HUES6 (cell line): Measurements from ENCODE around the gene TNS3.

Experiments used
- H3K27ac ChIP-seq: 2 replicates; pipeline ENCODE4 v1.7.0; 2013; ENCODE audit warnings: low read depth, mild to moderate bottlenecking, low read length, inconsistent platforms
- H3K27me3 ChIP-seq: 2 replicates; pipeline ENCODE4 v1.6.1; 2013; ENCODE audit warnings: low read length; ENCODE audit not compliant: control insufficient read depth, insufficient read depth
- H3K36me3 ChIP-seq: 2 replicates; pipeline ENCODE4 v1.6.1; 2013; ENCODE audit warnings: low read length; ENCODE audit not compliant: control insufficient read depth, insufficient read depth
- H3K4me1 ChIP-seq: 2 replicates; pipeline ENCODE4 v1.6.1; 2013; ENCODE audit warnings: low read length; ENCODE audit not compliant: control insufficient read depth, insufficient read depth
- H3K4me3 ChIP-seq: 2 replicates; pipeline ENCODE4 v1.5.1; 2013; ENCODE audit warnings: low read depth, low read length
- H3K9ac ChIP-seq: one replicate; pipeline ENCODE4 v1.6.1; 2013; ENCODE audit warnings: mild to moderate bottlenecking, low read length
- H3K9me3 ChIP-seq: 2 replicates; pipeline ENCODE4 v1.6.1; 2013; ENCODE audit warnings: low read depth, low read length; ENCODE audit not compliant: control insufficient read depth, insufficient read depth

Gene TNS3

GRCh38 chr7:47330026-47330425 is 251.9 kb downstream of the TNS3 start:
- Histone ChIP-seq H3K27ac (no peak overlapping the region), H3K36me3 (no peaks in the 10 kb centered on the region), H3K4me3 (no peak overlapping the region), H3K27me3 (no peaks in the 10 kb centered on the region), H3K4me1 (peaks cover 75% of the 10 kb centered on the region), H3K9ac (no peak overlapping the region), H3K9me3 (no peaks in the 10 kb centered on the region)

- H3K36me3 ChIP-seq: no peaks in the 10 kb centered on the region
- no peak overlapping the region for H3K27ac ChIP-seq
- no peak overlapping the region for H3K9ac ChIP-seq
- no peaks in the 10 kb centered on the region for H3K27me3 ChIP-seq
- no peaks in the 10 kb centered on the region for H3K9me3 ChIP-seq
- H3K4me3 ChIP-seq: no peak overlapping the region
- H3K4me1 ChIP-seq: peaks cover 75% of the 10 kb centered on the region
Observed at GRCh38 chr7:47329320-47329926, 252.5 kb downstream of the TNS3 start.

GRCh38 chr7:47328392-47329319 is 253.3 kb downstream of the TNS3 start:
- Histone ChIP-seq H3K9me3 (no peaks in the 10 kb centered on the region), H3K4me1 (peaks cover 72% of the 10 kb centered on the region), H3K36me3 (no peaks in the 10 kb centered on the region), H3K9ac (peak overlapping the region; percentile 70), H3K27ac (peak overlapping the region; percentile 42), H3K4me3 (peak overlapping the region; percentile 65), H3K27me3 (no peaks in the 10 kb centered on the region)

- no peaks in the 10 kb centered on the region for H3K27me3 ChIP-seq
- peaks cover 66% of the 10 kb centered on the region for H3K4me1 ChIP-seq
- no peaks in the 10 kb centered on the region for H3K36me3 ChIP-seq
- H3K9ac ChIP-seq: peak overlapping the region; percentile 70
- H3K4me3 ChIP-seq: peak overlapping the region; percentile 65
- H3K9me3 ChIP-seq: no peaks in the 10 kb centered on the region
- H3K27ac ChIP-seq: peak overlapping the region; percentile 42
Observed at GRCh38 chr7:47327698-47328391, 254.1 kb downstream of the TNS3 start.

- peak overlapping the region; percentile 65 for H3K4me3 ChIP-seq
Observed at GRCh38 chr7:47327346-47327697, 254.6 kb downstream of the TNS3 start.

GRCh38 chr7:47326808-47327207 is 255.1 kb downstream of the TNS3 start:
- H3K27ac ChIP-seq: peak overlapping the region; percentile 42; the same call in 1 of the 2 replicates
- no peak overlapping the region for H3K4me3 ChIP-seq
- peak overlapping the region; percentile 70 for H3K9ac ChIP-seq
- no peaks in the 10 kb centered on the region for H3K36me3 ChIP-seq
- peaks cover 55% of the 10 kb centered on the region for H3K4me1 ChIP-seq
- H3K9me3 ChIP-seq: no peaks in the 10 kb centered on the region
- no peaks in the 10 kb centered on the region for H3K27me3 ChIP-seq

More at GRCh38 chr7:47327346-47327697, 254.6 kb downstream of the TNS3 start:
- H3K4me1 ChIP-seq: peaks cover 60% of the 10 kb centered on the region
- H3K9me3 ChIP-seq: no peaks in the 10 kb centered on the region
- peak overlapping the region; percentile 42; the same call in 1 of the 2 replicates for H3K27ac ChIP-seq
- H3K27me3 ChIP-seq: no peaks in the 10 kb centered on the region
- peak overlapping the region; percentile 70 for H3K9ac ChIP-seq
- H3K36me3 ChIP-seq: no peaks in the 10 kb centered on the region

- no peak overlapping the region for H3K9ac ChIP-seq
- peaks cover 49% of the 10 kb centered on the region for H3K4me1 ChIP-seq
- H3K27ac ChIP-seq: no peak overlapping the region
- H3K36me3 ChIP-seq: peaks cover 1% of the 10 kb centered on the region; the same call in 1 of the 2 replicates
- no peaks in the 10 kb centered on the region for H3K27me3 ChIP-seq
- H3K4me3 ChIP-seq: no peak overlapping the region
- H3K9me3 ChIP-seq: no peaks in the 10 kb centered on the region
Observed at GRCh38 chr7:47326220-47326619, 255.7 kb downstream of the TNS3 start.

- Histone ChIP-seq H3K27me3 (no peaks in the 10 kb centered on the region), H3K36me3 (peaks cover 8% of the 10 kb centered on the region; the same call in 1 of the 2 replicates), H3K9me3 (no peaks in the 10 kb centered on the region), H3K27ac (no peak overlapping the region), H3K4me3 (no peak overlapping the region), H3K9ac (no peak overlapping the region), H3K4me1 (peaks cover 40% of the 10 kb centered on the region)
Observed at GRCh38 chr7:47325337-47325736, 256.6 kb downstream of the TNS3 start.

- Histone ChIP-seq H3K9ac (no peak overlapping the region), H3K36me3 (peaks cover 12% of the 10 kb centered on the region; the same call in 1 of the 2 replicates), H3K4me1 (peaks cover 29% of the 10 kb centered on the region), H3K4me3 (no peak overlapping the region), H3K27ac (no peak overlapping the region), H3K27me3 (no peaks in the 10 kb centered on the region), H3K9me3 (no peaks in the 10 kb centered on the region)
Observed at GRCh38 chr7:47323904-47324303, 258.0 kb downstream of the TNS3 start.

- H3K4me3 ChIP-seq: no peak overlapping the region
- H3K36me3 ChIP-seq: peaks cover 19% of the 10 kb centered on the region
- H3K9me3 ChIP-seq: no peaks in the 10 kb centered on the region
Observed at GRCh38 chr7:47322731-47323130, 259.2 kb downstream of the TNS3 start.

More at GRCh38 chr7:47322731-47323130, 259.2 kb downstream of the TNS3 start:
- no peak overlapping the region for H3K9ac ChIP-seq
- H3K27me3 ChIP-seq: no peaks in the 10 kb centered on the region
- no peak overlapping the region for H3K27ac ChIP-seq
- H3K4me1 ChIP-seq: peaks cover 19% of the 10 kb centered on the region
